ENCODE data around the gene SLC22A31.

Gene SLC22A31

GRCh38 chr16:89152831-89153700, 47.3 kb downstream of the SLC22A31 start:
- in situ Hi-C loops (cut with MboI; ENCODE audit: low sequenced_read_pairs): no loop called here

- in situ Hi-C loops (cut with MboI; ENCODE audit: low sequenced_read_pairs): no loop called here
Measured at GRCh38 chr16:89150981-89151380, 49.4 kb downstream of the SLC22A31 start.

DNA sequence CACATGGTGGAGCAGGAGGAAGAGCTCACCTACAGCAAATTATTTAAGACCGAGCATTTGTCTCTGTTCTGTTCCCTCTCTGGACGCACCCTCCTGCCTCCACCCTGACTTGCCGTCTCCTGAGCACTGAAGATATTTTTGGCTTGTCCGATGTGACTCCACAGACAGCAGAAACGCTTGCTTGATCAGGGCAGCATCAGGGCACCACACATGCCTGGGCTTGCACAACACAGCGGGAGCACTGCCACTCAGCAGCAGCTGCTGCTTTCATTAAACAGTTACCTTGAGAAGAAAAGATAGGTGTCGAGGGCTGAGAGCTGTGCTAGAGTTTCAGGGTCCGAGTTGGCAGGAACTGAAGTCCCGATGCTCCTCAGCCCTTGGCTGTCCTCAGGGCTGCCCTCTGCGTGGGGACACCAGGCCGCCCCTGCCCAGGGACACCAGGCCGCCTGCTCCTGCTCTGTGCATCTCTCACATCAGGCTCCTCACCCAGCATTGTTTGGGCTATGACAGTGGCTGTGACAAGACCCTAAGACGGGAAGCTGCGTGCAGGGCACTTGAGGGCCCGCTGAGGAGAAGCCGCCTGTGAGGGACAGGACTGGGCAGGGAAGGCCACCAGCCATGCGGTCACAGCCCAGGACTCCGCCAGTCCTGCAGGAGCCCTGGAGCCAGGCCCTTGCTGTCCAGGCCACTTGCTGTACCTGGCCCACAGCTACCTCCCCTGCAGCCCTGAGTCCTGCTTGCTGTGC, 50.1 kb downstream of the SLC22A31 start:
- in situ Hi-C loops (cut with MboI; ENCODE audit: low sequenced_read_pairs): no loop called here

DNA sequence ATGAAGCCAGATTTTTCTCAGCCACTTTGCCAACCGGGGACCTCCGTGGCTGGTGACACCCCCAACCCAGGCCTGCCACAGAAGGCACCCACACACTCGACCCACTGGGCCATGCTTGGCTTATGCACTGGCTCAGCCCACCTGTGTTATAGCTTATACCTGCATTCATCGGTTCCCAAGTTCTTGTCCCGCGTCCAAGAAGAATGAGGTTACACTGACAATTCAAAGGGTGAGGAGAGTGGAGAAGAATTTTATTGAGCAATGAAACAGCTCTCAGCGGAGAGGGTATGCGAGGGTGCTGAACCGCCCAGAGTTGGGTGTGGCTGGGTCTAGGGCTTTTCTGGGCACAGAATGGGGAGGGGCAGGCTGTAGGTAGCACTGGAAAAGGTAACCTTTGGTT, 51.0 kb downstream of the SLC22A31 start:
- in situ Hi-C loops (cut with MboI; ENCODE audit: low sequenced_read_pairs): no loop called here

GRCh38 chr16:89147085-89147817, 53.1 kb downstream of the SLC22A31 start:
- in situ Hi-C loops (cut with MboI; ENCODE audit: low sequenced_read_pairs): no loop called here

DNA sequence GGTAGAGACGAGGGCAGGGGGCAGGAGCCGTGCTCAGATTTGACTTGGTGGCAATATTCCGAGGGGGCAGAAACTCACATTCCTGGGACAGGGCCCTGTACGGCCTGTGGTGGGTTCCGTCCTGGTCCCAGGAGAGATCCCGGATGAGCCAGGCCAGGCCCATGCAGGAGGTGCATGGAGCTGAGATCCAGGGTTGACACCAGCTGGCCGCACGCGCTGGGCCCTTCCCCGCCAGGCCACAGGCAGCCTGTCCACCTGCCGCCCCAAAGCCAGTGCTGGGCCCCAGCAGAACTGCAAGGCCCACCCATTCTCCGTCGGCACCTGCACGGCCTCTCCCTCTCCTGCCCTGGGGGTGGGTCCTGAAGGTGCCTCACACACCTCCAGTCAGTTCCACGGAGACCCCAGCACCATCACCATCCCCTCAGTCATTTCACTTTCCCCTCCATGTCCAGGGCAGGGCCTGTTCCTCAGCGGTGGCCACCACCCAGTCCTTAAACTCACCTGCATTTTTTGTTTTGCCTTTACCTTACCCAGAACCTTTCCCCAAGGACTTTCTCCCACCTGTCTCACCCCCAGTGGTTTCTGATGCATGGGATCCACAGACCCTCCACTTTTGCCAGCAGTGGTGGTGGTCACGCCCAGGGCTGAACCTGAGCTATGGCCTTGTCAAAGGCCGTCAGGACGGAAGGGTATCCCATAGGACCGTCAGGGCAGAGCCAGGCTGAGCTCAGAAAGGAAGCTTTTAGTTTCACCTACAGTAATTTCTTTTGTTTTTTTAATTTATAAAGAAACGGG, 53.9 kb downstream of the SLC22A31 start:
- in situ Hi-C loops (cut with MboI; ENCODE audit: low sequenced_read_pairs): no loop called here

Measured in HL-60/S4 treated with phorbol 12-myristate 13-acetate at 8.2 ng/mL for 4 days and 3 days (cell line).